Kidney tubule cell (primary cell): ENCODE results near the gene KCTD19.
A peak's percentile ranks its signal among the peaks of the same experiment; 100 is the strongest.

Source experiments
- DNase-seq: peaks from one replicate; pipeline ENCODE4 v3.0.0-alpha.2; 2018; ENCODE audit warnings: low spot score

Gene KCTD19

GRCh38 chr16:67242138-67242730 is 84.3 kb downstream of the KCTD19 start:
- no peak for DNase-seq

- peak; percentile 94 for DNase-seq
These were observed 85.3 kb downstream of the KCTD19 start for GRCh38 chr16:67241008-67241900.

GRCh38 chr16:67240506-67240905 is 86.0 kb downstream of the KCTD19 start:
- DNase-seq, result peak; percentile 43
